Measurements from ENCODE around the gene MOB3C.
A peak's percentile ranks its signal among the peaks of the same experiment; 100 is the strongest.

Gene MOB3C

GRCh38 chr1:46606255-46606965 is 10.2 kb downstream of the MOB3C start:
- no peak for DNase-seq (ENCODE audit: low spot score)

GRCh38 chr1:46605232-46605631 is 11.4 kb downstream of the MOB3C start:
- no peak for DNase-seq (ENCODE audit: low spot score)

- DNase-seq (ENCODE audit: low spot score) = peak; percentile 91
These were observed 12.6 kb downstream of the MOB3C start, which contains the start of gene MKNK1 for GRCh38 chr1:46603858-46604549. TSS of gene MKNK1 (minus strand) at chr1:46604268. CDS start at chr1:46583327, 20,941 bp downstream.

GRCh38 chr1:46603481-46603857 is 13.1 kb downstream of the MOB3C start:
- DNase-seq (ENCODE audit: low spot score) = no peak

GRCh38 chr1:46601257-46602007 is 15.2 kb downstream of the MOB3C start:
- no peak for DNase-seq (ENCODE audit: low spot score)

- DNase-seq (ENCODE audit: low spot score) = no peak
These were observed 17.3 kb downstream of the MOB3C start for GRCh38 chr1:46599059-46599970.

- DNase-seq (ENCODE audit: low spot score) = no peak
These were observed 19.8 kb downstream of the MOB3C start for GRCh38 chr1:46596846-46597245.

GRCh38 chr1:46596036-46596435 is 20.6 kb downstream of the MOB3C start:
- no peak for DNase-seq (ENCODE audit: low spot score)

- no peak for DNase-seq (ENCODE audit: low spot score)
These were observed 21.5 kb downstream of the MOB3C start for GRCh38 chr1:46595127-46595526.

GRCh38 chr1:46594063-46594462 is 22.5 kb downstream of the MOB3C start:
- no peak for DNase-seq (ENCODE audit: low spot score)

GRCh38 chr1:46592823-46593222 is 23.8 kb downstream of the MOB3C start:
- no peak for DNase-seq (ENCODE audit: low spot score)

GRCh38 chr1:46589529-46589928 is 27.1 kb downstream of the MOB3C start:
- no peak for DNase-seq (ENCODE audit: low spot score)

GRCh38 chr1:46587069-46587468 is 29.5 kb downstream of the MOB3C start:
- DNase-seq (ENCODE audit: low spot score) = no peak

- no peak for DNase-seq (ENCODE audit: low spot score)
These were observed 31.2 kb downstream of the MOB3C start for GRCh38 chr1:46585312-46585938.

GRCh38 chr1:46583494-46583893 is 33.1 kb downstream of the MOB3C start:
- no peak for DNase-seq (ENCODE audit: low spot score)

- DNase-seq (ENCODE audit: low spot score) = no peak
These were observed 33.6 kb downstream of the MOB3C start for GRCh38 chr1:46582972-46583371.

GRCh38 chr1:46581681-46582455 is 34.7 kb downstream of the MOB3C start:
- DNase-seq (ENCODE audit: low spot score) = no peak

GRCh38 chr1:46580140-46580903 is 36.3 kb downstream of the MOB3C start:
- no peak for DNase-seq (ENCODE audit: low spot score)

GRCh38 chr1:46577671-46578070 is 38.9 kb downstream of the MOB3C start:
- no peak for DNase-seq (ENCODE audit: low spot score)
